Dendritic cell treated with granulocyte-macrophage colony-stimulating factor and Interleukin-4, amounts not matched to agents 40 ng/mL and 50 ng/mL, for 4 days (primary cell): ENCODE measurements around the gene PIGT.

Experiments used
- H3K27ac Mint-ChIP-seq: one replicate; pipeline ENCODE4 v1.8.0; 2022; ENCODE audit warnings: mild to moderate bottlenecking, mixed read lengths
- H3K27me3 Mint-ChIP-seq: one replicate; pipeline ENCODE4 v1.8.0; 2022; ENCODE audit warnings: mild to moderate bottlenecking, mixed read lengths
- H3K36me3 Mint-ChIP-seq: one replicate; pipeline ENCODE4 v1.8.0; 2022; ENCODE audit warnings: low read depth, mixed read lengths
- H3K4me1 Mint-ChIP-seq: one replicate; pipeline ENCODE4 v1.8.0; 2022; ENCODE audit warnings: low read depth, mixed read lengths
- H3K4me3 Mint-ChIP-seq: one replicate; pipeline ENCODE4 v1.8.0; 2022; ENCODE audit warnings: mild to moderate bottlenecking, moderate library complexity, mixed read lengths
- H3K9me3 Mint-ChIP-seq: one replicate; pipeline ENCODE4 v1.8.0; 2022; ENCODE audit warnings: mixed read lengths
- intact Hi-C: fragments of 100-400 bp; cut with micrococcal nuclease; formaldehyde crosslinking; loops from one replicate; pipeline ENCODE4 v1.15.0; 2022

The PIGT gene

DNA sequence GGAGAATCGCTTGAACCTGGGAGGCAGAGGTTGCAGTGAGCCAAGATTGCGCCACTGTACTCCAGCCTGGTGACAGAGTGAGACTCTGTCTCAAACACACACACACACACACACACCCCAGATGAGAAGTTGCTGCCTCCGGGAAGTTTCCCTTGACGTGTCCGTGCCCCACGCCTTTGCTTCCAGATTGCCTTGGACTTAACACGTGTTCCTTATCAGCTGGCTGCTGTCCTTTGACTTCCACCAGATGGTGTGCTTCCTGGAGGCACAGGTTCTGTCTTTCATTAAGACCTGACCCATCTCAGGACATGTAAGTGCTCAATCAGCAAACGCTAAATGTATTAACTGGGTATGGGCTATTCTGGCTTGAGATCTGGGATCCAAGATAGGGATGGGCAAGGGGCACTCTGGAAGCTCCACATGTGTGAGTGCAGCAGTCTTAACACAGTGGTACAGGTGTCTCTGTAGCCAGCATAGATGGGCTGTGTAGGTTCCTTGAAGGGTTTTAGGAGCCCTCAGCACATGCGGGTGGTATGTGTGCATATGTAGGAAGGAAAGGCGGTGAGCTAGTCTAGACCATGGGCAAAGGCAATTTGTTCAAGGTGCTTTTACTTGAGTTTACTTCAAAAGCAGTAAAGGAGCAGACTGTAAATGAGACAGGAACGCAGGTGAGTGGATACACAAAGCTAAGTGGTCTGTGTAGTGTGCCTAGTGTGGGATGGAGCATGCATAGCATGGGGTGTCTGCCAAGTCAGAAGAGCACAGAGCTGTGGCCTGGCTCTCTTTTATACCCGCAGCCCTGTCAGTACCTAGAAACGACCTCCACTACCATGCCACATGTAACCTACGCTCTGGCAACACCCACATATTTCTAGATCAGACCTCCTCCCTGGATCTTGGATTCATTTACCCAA lies 11.6 kb downstream of the PIGT start:
- H3K36me3 Mint-ChIP-seq = peaks cover 59% of the 10 kb centered on the region
- no peak overlapping the region for H3K4me3 Mint-ChIP-seq
- no peaks in the 10 kb centered on the region for H3K9me3 Mint-ChIP-seq
- H3K4me1 Mint-ChIP-seq = no peaks in the 10 kb centered on the region
- no peak overlapping the region for H3K27ac Mint-ChIP-seq
- no peaks in the 10 kb centered on the region for H3K27me3 Mint-ChIP-seq
- intact Hi-C loops = no loop called here

GRCh38 chr20:45429618-45430017 lies 13.7 kb downstream of the PIGT start:
- Mint-ChIP-seq H3K27ac (no peak overlapping the region), H3K36me3 (peaks cover 38% of the 10 kb centered on the region)
- intact Hi-C loops = no loop called here

GRCh38 chr20:45432294-45432693 lies 16.4 kb downstream of the PIGT start:
- peaks cover 19% of the 10 kb centered on the region for H3K4me1 Mint-ChIP-seq
- H3K27me3 Mint-ChIP-seq = peaks cover 5% of the 10 kb centered on the region
- no peaks in the 10 kb centered on the region for H3K9me3 Mint-ChIP-seq
- H3K36me3 Mint-ChIP-seq = peaks cover 11% of the 10 kb centered on the region
- H3K4me3 Mint-ChIP-seq = no peak overlapping the region
- H3K27ac Mint-ChIP-seq = no peak overlapping the region
- intact Hi-C loops = no loop called here

More at GRCh38 chr20:45429618-45430017, 13.7 kb downstream of the PIGT start:
- no peaks in the 10 kb centered on the region for H3K27me3 Mint-ChIP-seq
- no peaks in the 10 kb centered on the region for H3K9me3 Mint-ChIP-seq
- H3K4me1 Mint-ChIP-seq = peaks cover 11% of the 10 kb centered on the region
- H3K4me3 Mint-ChIP-seq = no peak overlapping the region

DNA sequence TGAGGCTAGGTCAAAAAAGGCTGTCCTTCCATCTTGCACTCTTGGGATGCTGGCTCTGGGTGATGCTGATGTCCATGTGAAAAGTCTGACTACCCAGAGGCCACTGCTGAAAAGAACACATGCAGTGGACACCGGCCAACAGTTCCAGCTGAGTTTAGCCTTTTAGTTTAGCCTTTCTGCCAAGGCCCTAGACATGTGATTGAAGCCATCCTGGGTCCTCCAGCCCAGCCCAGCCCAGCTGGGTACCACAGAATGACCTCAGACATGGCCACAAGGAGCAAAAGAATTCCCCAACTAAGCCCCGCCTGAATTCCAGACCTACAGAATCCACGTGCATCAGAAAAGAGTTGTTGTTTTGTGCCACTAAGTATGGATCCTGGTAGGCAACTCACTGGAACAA lies 17.4 kb downstream of the PIGT start:
- Mint-ChIP-seq H3K4me3 (no peak overlapping the region), H3K27ac (no peak overlapping the region), H3K9me3 (no peaks in the 10 kb centered on the region), H3K36me3 (peaks cover 1% of the 10 kb centered on the region), H3K4me1 (peaks cover 19% of the 10 kb centered on the region), H3K27me3 (peaks cover 5% of the 10 kb centered on the region)
- intact Hi-C loops = no loop called here

DNA sequence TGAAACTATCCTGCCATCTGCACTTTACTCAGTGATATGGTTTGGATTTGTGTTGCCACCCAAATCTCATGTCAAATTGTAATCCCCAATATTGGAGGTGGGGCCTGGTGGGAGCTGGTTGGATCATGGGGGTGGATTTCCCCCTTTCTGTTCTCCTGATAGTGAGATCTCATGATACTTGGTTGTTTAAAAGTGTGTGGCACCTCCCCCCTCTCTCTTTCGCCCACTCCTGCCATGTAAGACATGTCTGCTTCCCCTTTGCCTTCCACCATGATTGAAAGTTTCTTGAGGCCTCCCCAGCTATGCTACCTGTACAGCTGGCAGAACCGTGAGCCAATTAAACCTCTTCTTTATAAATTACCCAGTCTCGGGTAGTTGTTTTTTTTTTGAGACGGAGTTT lies 18.0 kb downstream of the PIGT start:
- intact Hi-C loops = no loop called here
- Mint-ChIP-seq H3K27ac (no peak overlapping the region), H3K4me1 (peaks cover 19% of the 10 kb centered on the region), H3K9me3 (no peaks in the 10 kb centered on the region), H3K36me3 (no peaks in the 10 kb centered on the region), H3K27me3 (peaks cover 5% of the 10 kb centered on the region), H3K4me3 (no peak overlapping the region)

DNA sequence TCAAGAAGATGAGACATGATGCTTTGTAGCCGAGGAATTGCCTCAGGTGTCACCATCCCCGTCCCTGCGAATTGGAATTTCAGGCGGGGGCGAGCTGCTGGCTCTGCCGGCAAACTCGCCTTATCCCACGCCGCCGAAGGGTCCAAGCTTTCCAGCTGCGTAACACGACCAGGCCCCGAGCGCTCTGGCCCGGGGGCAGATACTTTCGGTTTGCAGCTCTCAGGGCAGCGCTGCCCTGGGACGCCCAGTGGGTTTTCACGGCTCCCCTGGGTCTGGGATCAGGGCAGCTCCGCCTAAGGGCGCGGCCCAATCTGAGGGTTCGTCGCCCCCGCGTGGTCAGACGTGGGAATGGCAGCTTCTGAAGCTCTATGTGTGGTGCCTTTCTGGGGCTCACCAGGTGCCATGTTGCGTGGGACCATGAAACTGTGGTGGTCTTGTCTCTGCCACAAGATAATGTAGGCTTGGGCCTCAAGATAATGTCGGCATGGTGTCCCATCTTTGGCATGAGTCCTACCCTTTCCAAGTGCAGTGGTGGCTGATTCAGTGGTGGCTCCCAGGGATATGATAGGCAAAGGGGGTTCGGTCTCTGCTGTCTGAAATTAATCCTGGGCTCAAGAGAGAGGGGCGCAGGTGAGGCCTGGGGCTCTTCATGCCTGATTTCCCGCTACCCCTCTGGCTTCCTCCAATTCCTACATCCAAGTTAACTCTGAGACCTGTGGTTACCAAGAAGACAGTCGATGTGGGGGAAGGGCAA lies 21.0 kb downstream of the PIGT start:
- H3K36me3 Mint-ChIP-seq = no peaks in the 10 kb centered on the region
- H3K27ac Mint-ChIP-seq = peak overlapping the region; percentile 85

GRCh38 chr20:45440424-45440823 lies 24.5 kb downstream of the PIGT start:
- Mint-ChIP-seq H3K36me3 (no peaks in the 10 kb centered on the region), H3K4me3 (no peak overlapping the region), H3K4me1 (peaks cover 13% of the 10 kb centered on the region), H3K27me3 (peaks cover 10% of the 10 kb centered on the region), H3K27ac (no peak overlapping the region), H3K9me3 (no peaks in the 10 kb centered on the region)
- intact Hi-C loops = loop anchor here (10.0 kb wide), 1 partner anchor 334 kb away; no protein-coding TSS in a partner anchor

More for the DNA sequence above, 21.0 kb downstream of the PIGT start:
- intact Hi-C loops = loop anchor here (1.0 kb wide), 2 partner anchors 63 to 114 kb away; no protein-coding TSS in a partner anchor
- Mint-ChIP-seq H3K4me1 (peaks cover 19% of the 10 kb centered on the region), H3K27me3 (peaks cover 5% of the 10 kb centered on the region), H3K9me3 (no peaks in the 10 kb centered on the region), H3K4me3 (peak overlapping the region; percentile 85)

DNA sequence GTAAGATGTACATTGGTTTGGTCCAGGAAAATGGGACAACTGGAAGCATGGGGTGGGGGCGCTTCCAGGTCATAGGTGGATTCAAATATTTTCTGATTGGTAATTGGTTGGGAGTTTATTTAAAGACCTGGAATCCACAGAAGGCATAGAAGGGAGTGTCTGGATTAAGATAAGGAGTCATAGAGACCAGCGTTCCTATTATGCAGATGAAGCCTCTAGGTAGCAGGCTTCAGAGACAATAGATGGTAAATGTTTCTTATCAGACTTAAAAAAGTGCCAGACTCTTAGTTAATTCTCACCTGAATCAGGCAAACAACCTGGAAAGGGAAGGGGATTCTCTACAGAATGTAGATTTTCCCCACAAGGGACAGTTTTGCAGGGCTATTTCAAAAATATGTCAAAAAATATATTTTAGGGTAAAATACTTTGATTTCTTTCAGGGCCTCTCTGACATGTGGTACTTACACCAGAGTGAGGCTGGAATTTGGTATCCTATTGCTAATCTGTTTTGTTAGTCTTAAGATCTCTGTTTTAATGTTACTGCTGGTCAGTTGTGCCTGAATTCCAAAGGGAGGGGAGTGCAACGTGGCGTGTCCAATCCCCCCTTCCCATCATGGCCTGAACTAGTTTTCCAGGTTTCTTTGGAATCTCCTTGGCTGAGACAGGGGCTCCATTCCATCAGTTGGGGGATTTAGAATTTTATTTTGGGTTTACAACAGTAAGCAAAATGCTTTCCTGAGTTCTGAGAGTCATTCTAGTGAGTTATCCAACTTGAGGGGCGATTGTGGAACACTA lies 25.1 kb downstream of the PIGT start:
- Mint-ChIP-seq H3K27ac (no peak overlapping the region), H3K9me3 (no peaks in the 10 kb centered on the region), H3K4me1 (peaks cover 13% of the 10 kb centered on the region), H3K27me3 (peaks cover 6% of the 10 kb centered on the region), H3K36me3 (no peaks in the 10 kb centered on the region), H3K4me3 (no peak overlapping the region)
- intact Hi-C loops = loop anchor here (10.0 kb wide), 1 partner anchor 334 kb away; no protein-coding TSS in a partner anchor

- Mint-ChIP-seq H3K36me3 (no peaks in the 10 kb centered on the region), H3K27ac (no peak overlapping the region), H3K9me3 (no peaks in the 10 kb centered on the region), H3K27me3 (peaks cover 6% of the 10 kb centered on the region), H3K4me3 (no peak overlapping the region), H3K4me1 (peaks cover 9% of the 10 kb centered on the region)
- intact Hi-C loops = loop anchor here (10.0 kb wide), 1 partner anchor 333 kb away; no protein-coding TSS in a partner anchor
These were observed 25.8 kb downstream of the PIGT start for GRCh38 chr20:45441746-45442145.

DNA sequence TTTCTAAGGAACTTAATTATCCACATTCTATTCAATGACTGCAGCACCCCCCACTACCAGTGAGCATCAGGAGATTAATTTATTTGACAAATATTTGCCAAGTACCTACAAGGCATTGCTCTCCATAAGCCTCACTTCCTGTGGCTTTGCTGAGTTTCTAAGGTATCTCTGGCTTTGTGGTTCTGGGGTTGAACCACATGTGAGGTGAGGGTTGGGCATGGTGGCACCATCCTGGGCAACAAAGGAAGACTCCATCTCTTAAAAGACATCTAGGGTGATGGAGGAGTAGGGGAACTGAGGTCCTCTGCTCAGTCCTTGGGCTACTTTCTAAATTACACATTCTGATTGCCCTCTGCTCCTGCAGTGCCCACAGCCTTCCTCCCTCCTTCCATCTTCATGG lies 28.1 kb downstream of the PIGT start:
- peaks cover 5% of the 10 kb centered on the region for H3K27me3 Mint-ChIP-seq
- H3K27ac Mint-ChIP-seq = no peak overlapping the region
- H3K4me3 Mint-ChIP-seq = no peak overlapping the region
- H3K9me3 Mint-ChIP-seq = no peaks in the 10 kb centered on the region
- intact Hi-C loops = loop anchor here (10.0 kb wide), 1 partner anchor 331 kb away; no protein-coding TSS in a partner anchor
- H3K36me3 Mint-ChIP-seq = no peaks in the 10 kb centered on the region
- peaks cover 5% of the 10 kb centered on the region for H3K4me1 Mint-ChIP-seq

- intact Hi-C loops = loop anchor here (10.0 kb wide), 1 partner anchor 329 kb away; no protein-coding TSS in a partner anchor
- no peak overlapping the region for H3K4me3 Mint-ChIP-seq
- H3K4me1 Mint-ChIP-seq = peaks cover 5% of the 10 kb centered on the region
- H3K36me3 Mint-ChIP-seq = no peaks in the 10 kb centered on the region
- peaks cover 5% of the 10 kb centered on the region for H3K27me3 Mint-ChIP-seq
- no peaks in the 10 kb centered on the region for H3K9me3 Mint-ChIP-seq
- H3K27ac Mint-ChIP-seq = no peak overlapping the region
These were observed 30.0 kb downstream of the PIGT start for GRCh38 chr20:45445805-45446562.

- Mint-ChIP-seq H3K4me1 (peaks cover 16% of the 10 kb centered on the region), H3K36me3 (no peaks in the 10 kb centered on the region), H3K27ac (no peak overlapping the region), H3K9me3 (no peaks in the 10 kb centered on the region), H3K27me3 (peaks cover 5% of the 10 kb centered on the region), H3K4me3 (no peak overlapping the region)
- intact Hi-C loops = loop anchor here (10.0 kb wide), 1 partner anchor 327 kb away; no protein-coding TSS in a partner anchor
These were observed 32.3 kb downstream of the PIGT start for GRCh38 chr20:45448270-45448669.

DNA sequence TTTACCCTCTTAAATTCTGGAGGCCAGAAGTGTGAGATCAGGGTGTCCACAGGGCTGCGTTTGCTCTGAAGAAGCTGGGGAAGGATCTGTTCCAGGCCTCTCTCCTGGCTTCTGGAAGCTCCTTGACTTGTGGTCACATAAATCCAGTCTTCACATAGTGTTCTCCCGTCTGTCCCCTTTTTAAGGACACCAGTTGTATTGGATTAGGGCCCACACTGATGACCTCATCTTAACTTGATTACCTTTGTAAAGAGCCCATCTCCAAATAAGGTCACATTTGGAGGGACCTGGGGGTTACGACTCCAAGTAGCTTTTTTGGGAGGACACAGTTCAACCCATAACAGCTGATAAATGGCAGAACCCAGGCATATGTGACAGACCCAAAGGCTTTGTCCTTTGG lies 33.6 kb downstream of the PIGT start:
- Mint-ChIP-seq H3K36me3 (no peaks in the 10 kb centered on the region), H3K9me3 (no peaks in the 10 kb centered on the region), H3K4me3 (no peak overlapping the region), H3K27me3 (peaks cover 2% of the 10 kb centered on the region), H3K4me1 (peaks cover 27% of the 10 kb centered on the region), H3K27ac (no peak overlapping the region)
- intact Hi-C loops = loop anchor here (10.0 kb wide), 1 partner anchor 325 kb away; no protein-coding TSS in a partner anchor
